Progenitor cell of endocrine pancreas (in vitro differentiated cells): ENCODE results near the gene PACS2. TPM values are rescaled to one million over a fixed set of nuclear protein-coding genes. Genes with fewer than 3 reads are reported as not detected.

Experiments used
- DNase-seq: peaks from one replicate; pipeline ENCODE4 v3.0.0; 2021; ENCODE audit warnings: low spot score; ENCODE audit not compliant: unreplicated experiment
- H3K27ac Mint-ChIP-seq: 2 replicates; pipeline ENCODE4 v1.8.0; 2021; ENCODE audit warnings: mild to moderate bottlenecking, moderate library complexity, mixed read lengths
- H3K27me3 Mint-ChIP-seq: 2 replicates; pipeline ENCODE4 v1.8.0; 2021; ENCODE audit warnings: mixed read lengths
- H3K36me3 Mint-ChIP-seq: 2 replicates; pipeline ENCODE4 v1.8.0; 2022; ENCODE audit warnings: mixed read lengths; ENCODE audit not compliant: insufficient read depth
- H3K4me1 Mint-ChIP-seq: 2 replicates; pipeline ENCODE4 v1.8.0; 2021; ENCODE audit warnings: low read depth, mixed read lengths
- H3K4me3 Mint-ChIP-seq: 2 replicates; pipeline ENCODE4 v1.8.0; 2021; ENCODE audit warnings: low read depth, mild to moderate bottlenecking, moderate library complexity, mixed read lengths
- H3K9me3 Mint-ChIP-seq: 2 replicates; pipeline ENCODE4 v1.8.0; 2021; ENCODE audit warnings: low read depth, mixed read lengths
- total RNA-seq: library from RNA; stranded (reverse); gene quantifications from 2 replicates; pipeline ENCODE4 v1.2.1, GENCODE V29; 2021
- TF ChIP-seq, protein P1 (sequence below): fragments of 200-600 bp; sonication (generic); IDR thresholded peaks from one replicate; pipeline ENCODE4 v1.5.0; 2021; ENCODE audit warnings: antibody characterized with exemption, mild to moderate bottlenecking; ENCODE audit not compliant: unreplicated experiment

The PACS2 gene
- total RNA-seq, 1 donor from 2014 or later, result 193 TPM

DNA sequence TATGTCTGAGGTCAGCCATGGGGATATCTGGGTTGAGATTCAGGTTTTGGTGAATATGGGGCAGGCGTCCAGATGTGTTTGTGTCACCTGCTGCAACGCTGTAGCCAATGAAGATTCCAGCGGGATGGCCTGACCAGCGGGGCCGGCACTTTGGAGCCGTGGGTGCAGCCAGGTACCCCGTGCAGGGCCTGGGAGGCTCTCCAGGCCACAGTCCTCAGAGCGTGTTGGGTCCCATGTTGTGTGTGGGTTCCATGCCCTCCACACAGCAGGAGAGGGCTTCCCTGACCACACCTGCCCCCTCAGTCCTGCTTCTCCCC lies 80.9 kb downstream of the PACS2 start:
- Mint-ChIP-seq H3K27ac (no peak overlapping the region), H3K4me1 (peaks cover 2% of the 10 kb centered on the region), H3K27me3 (no peaks in the 10 kb centered on the region), H3K36me3 (peaks cover 13% of the 10 kb centered on the region), H3K4me3 (no peak overlapping the region), H3K9me3 (peaks cover 4% of the 10 kb centered on the region)
- DNase-seq, result no peak
- TF ChIP-seq, protein P1, sequence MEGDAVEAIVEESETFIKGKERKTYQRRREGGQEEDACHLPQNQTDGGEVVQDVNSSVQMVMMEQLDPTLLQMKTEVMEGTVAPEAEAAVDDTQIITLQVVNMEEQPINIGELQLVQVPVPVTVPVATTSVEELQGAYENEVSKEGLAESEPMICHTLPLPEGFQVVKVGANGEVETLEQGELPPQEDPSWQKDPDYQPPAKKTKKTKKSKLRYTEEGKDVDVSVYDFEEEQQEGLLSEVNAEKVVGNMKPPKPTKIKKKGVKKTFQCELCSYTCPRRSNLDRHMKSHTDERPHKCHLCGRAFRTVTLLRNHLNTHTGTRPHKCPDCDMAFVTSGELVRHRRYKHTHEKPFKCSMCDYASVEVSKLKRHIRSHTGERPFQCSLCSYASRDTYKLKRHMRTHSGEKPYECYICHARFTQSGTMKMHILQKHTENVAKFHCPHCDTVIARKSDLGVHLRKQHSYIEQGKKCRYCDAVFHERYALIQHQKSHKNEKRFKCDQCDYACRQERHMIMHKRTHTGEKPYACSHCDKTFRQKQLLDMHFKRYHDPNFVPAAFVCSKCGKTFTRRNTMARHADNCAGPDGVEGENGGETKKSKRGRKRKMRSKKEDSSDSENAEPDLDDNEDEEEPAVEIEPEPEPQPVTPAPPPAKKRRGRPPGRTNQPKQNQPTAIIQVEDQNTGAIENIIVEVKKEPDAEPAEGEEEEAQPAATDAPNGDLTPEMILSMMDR, result no peak

DNA sequence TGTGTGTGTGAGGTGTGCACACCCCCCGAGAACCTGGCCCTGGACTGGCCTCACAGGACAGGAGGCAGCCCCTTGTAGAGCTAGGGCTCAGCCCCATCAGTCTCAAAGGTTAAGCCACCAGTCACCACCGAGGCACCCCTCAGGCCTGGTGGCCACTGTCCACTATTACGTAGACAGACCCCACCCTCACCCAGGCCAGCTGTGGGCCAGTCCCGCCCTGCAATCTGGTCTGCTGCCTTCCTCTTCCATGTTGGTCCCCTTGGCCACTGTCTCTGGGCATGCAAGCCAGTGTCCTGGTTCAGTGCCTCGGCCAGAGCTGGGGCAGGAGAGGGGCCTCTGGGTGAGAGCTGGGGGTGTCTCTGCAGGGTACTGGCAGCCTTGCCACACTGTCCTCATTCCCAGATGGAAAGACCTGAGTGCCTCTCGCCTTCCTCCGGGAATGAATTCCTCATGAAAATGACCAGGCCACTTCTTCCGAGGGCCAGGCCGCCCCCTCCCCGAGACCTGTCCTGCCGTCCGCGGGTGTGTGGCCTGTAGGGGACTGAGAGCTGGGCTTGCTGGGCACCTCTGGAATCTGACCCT lies 82.9 kb downstream of the PACS2 start:
- peaks cover 2% of the 10 kb centered on the region for H3K4me1 Mint-ChIP-seq
- H3K36me3 Mint-ChIP-seq, result peaks cover 26% of the 10 kb centered on the region
- peak overlapping the region; percentile 74 for H3K4me3 Mint-ChIP-seq
- no peaks in the 10 kb centered on the region for H3K27me3 Mint-ChIP-seq
- peaks cover 13% of the 10 kb centered on the region for H3K9me3 Mint-ChIP-seq
- DNase-seq, result no peak
- TF ChIP-seq, protein P1, result no peak
- peak overlapping the region; percentile 93 for H3K27ac Mint-ChIP-seq

DNA sequence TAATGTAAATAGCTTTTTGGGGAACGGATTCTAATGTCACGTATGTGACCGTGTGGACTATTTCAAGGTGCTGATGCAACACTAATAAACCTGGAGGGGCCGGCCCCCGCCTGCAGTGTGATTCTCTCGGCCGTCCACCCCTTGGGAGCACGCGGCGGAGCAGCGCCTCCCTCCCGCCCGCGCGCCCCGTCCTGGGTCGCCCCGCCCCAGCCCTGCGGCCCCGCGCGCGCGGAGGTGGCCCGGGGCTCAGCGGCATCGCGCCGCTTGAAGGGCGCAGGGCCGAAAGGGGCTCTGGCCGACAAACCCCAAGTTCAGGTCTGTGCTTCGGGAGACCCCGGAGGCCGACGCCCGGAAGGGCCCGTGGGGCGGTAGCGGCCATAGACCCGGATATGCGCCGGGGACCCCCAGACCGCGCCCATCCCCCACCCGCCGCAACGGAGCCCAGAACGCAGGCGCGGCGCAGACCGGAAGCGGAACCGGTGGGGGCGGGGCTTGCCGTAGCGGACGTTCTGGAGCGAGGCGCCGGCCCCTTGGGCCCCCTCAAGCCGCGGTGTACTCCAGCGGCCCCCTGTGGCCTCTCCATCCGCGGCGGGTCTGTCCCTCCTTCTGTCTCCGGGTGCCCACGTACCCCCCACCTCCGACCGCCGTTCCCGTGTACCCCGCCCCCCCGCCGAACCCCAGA lies 83.6 kb downstream of the PACS2 start, which contains the start of gene TEX22:
Gene TEX22, plus strand, starts transcription at position 495 of the 682 bp plus-strand sequence. CDS start 803 bp downstream, outside the sequence.
- H3K36me3 Mint-ChIP-seq, result peaks cover 27% of the 10 kb centered on the region
- H3K27me3 Mint-ChIP-seq, result no peaks in the 10 kb centered on the region
- DNase-seq, result peak; percentile 86
- TF ChIP-seq, protein P1, result peak; percentile 42
- peak within 1 kb of the TSS; percentile 93 for H3K27ac Mint-ChIP-seq
- H3K4me1 Mint-ChIP-seq, result peaks cover 2% of the 10 kb centered on the region
- H3K9me3 Mint-ChIP-seq, result peaks cover 17% of the 10 kb centered on the region
- H3K4me3 Mint-ChIP-seq, result peak within 1 kb of the TSS; percentile 78

DNA sequence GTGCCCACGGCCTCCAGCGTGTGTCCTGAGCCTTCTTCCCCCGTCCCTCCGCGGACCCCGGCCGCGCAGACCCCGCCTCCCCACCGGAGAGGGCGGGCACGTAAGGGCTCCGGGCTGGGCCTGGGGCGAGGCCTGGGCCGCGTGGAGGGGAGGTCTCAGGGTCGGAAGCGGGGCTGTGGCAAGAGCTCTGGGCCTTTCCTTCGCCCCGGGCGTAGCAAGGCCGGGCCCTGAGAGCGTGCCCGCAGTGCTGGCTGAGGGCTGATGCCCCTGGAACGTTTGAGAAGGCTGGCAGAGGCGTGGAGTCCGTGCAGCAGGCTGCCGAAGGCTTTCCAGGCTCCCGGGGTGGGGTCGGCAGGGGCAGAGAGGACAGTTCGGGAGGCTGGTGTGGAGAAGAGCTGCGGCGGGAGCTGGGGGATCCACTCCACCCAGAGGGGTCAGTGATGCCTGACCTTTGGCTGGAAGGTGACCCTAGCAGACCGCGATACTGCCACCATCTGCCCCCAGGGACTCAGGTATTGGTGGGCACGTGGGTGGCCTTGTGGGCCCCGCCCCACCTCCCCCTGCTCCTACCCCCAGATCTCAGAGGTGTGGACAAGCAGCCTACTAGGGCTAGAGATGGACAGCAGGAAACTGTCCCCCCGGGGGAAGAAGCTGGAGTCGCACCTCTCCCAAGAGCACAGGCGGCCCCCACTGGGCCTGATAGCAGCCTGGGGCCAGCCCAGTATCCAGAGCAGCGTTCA lies 84.3 kb downstream of the PACS2 start:
- H3K27me3 Mint-ChIP-seq, result no peaks in the 10 kb centered on the region
- peaks cover 17% of the 10 kb centered on the region for H3K9me3 Mint-ChIP-seq
- H3K4me1 Mint-ChIP-seq, result peaks cover 2% of the 10 kb centered on the region
- H3K4me3 Mint-ChIP-seq, result peak overlapping the region; percentile 78
- TF ChIP-seq, protein P1, result no peak
- DNase-seq, result no peak
- peaks cover 27% of the 10 kb centered on the region for H3K36me3 Mint-ChIP-seq
- H3K27ac Mint-ChIP-seq, result peak overlapping the region; percentile 80

DNA sequence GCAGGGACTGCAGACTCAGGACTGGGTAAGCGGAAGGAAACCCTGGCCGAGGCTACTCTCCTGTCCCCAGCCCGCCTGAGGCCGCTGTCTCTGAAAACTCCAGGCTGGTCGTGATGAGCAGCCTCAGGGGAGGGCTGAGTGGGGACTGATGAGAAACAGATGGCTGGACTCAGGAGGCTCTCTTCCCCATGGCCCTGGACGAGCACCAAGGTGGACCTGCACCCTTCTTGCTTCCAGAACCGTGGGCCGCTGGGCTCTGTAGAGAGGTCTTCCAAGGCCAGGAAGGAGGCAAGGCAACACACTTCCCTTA lies 84.9 kb downstream of the PACS2 start:
- DNase-seq, result no peak
- peaks cover 27% of the 10 kb centered on the region for H3K36me3 Mint-ChIP-seq
- no peaks in the 10 kb centered on the region for H3K27me3 Mint-ChIP-seq
- peak overlapping the region; percentile 78 for H3K4me3 Mint-ChIP-seq
- peaks cover 20% of the 10 kb centered on the region for H3K9me3 Mint-ChIP-seq
- TF ChIP-seq, protein P1, result no peak
- H3K27ac Mint-ChIP-seq, result no peak overlapping the region
- H3K4me1 Mint-ChIP-seq, result peaks cover 2% of the 10 kb centered on the region
